ENCODE measurements around the gene CR1L.

The CR1L gene

GRCh38 chr1:207742850-207743555 is 98.1 kb downstream of the CR1L start:
- CTCF ChIA-PET: interaction anchor here (0.8 kb wide), 1 partner anchor 54 kb away, joined by 5 read pairs; no protein-coding TSS in a partner anchor
- no peak overlapping the region for H3K4me3 ChIP-seq (ENCODE audit: low read depth, low read length)
- H3K9me3 ChIP-seq (ENCODE audit: control insufficient read depth, insufficient read depth, low read depth, low read length): no peaks in the 10 kb centered on the region
- no peaks in the 10 kb centered on the region for H3K36me3 ChIP-seq (ENCODE audit: control insufficient read depth in 2 of 2, insufficient read depth in 1 of 2, low read length in 2 of 2)
- H3K27ac ChIP-seq (ENCODE audit: extremely low read depth, low read depth, low read length): no peak overlapping the region
- TF ChIP-seq ZFP41 (tag by site-specific recombination; IDR thresholded peaks at IDR 0.05; ENCODE audit: borderline replicate concordance): no peak
- no peak for TF ChIP-seq ZNF777 (tag by site-specific recombination; IDR thresholded peaks at IDR 0.05; ENCODE audit: borderline replicate concordance)
- TF ChIP-seq ZNF518A (tag by site-specific recombination; conservative IDR thresholded peaks at IDR 0.05; ENCODE audit: low read depth): no peak
- no peak for TF ChIP-seq BCL11A (tag by site-specific recombination; IDR thresholded peaks at IDR 0.05; ENCODE audit: low read depth)
- TF ChIP-seq, protein P1, sequence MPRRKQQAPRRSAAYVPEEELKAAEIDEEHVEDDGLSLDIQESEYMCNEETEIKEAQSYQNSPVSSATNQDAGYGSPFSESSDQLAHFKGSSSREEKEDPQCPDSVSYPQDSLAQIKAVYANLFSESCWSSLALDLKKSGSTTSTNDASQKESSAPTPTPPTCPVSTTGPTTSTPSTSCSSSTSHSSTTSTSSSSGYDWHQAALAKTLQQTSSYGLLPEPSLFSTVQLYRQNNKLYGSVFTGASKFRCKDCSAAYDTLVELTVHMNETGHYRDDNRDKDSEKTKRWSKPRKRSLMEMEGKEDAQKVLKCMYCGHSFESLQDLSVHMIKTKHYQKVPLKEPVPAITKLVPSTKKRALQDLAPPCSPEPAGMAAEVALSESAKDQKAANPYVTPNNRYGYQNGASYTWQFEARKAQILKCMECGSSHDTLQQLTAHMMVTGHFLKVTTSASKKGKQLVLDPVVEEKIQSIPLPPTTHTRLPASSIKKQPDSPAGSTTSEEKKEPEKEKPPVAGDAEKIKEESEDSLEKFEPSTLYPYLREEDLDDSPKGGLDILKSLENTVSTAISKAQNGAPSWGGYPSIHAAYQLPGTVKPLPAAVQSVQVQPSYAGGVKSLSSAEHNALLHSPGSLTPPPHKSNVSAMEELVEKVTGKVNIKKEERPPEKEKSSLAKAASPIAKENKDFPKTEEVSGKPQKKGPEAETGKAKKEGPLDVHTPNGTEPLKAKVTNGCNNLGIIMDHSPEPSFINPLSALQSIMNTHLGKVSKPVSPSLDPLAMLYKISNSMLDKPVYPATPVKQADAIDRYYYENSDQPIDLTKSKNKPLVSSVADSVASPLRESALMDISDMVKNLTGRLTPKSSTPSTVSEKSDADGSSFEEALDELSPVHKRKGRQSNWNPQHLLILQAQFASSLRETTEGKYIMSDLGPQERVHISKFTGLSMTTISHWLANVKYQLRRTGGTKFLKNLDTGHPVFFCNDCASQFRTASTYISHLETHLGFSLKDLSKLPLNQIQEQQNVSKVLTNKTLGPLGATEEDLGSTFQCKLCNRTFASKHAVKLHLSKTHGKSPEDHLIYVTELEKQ (tag by site-specific recombination; IDR thresholded peaks at IDR 0.05; ENCODE audit: borderline replicate concordance): no peak
- no peak for TF ChIP-seq ZNF146 (tag by site-specific recombination; IDR thresholded peaks at IDR 0.05)
- no peak for TF ChIP-seq GFI1B (tag by site-specific recombination; IDR thresholded peaks at IDR 0.05)
- TF ChIP-seq ZNF423 (tag by site-specific recombination; IDR thresholded peaks at IDR 0.05): no peak
- TF ChIP-seq ZNF19 (tag by site-specific recombination; IDR thresholded peaks at IDR 0.05; ENCODE audit: low read depth): no peak
- TF ChIP-seq ZBTB48 (tag by site-specific recombination; IDR thresholded peaks at IDR 0.05): no peak
- no peak for TF ChIP-seq OVOL3 (tag by site-specific recombination; IDR thresholded peaks at IDR 0.05)
- no peak for TF ChIP-seq ZNF549 (tag by site-specific recombination; IDR thresholded peaks at IDR 0.05)
- TF ChIP-seq ZBTB11 (tag by site-specific recombination; conservative IDR thresholded peaks at IDR 0.05; ENCODE audit: low read depth): no peak
- no peak for TF ChIP-seq ZNF394 (tag by site-specific recombination; IDR thresholded peaks at IDR 0.05; ENCODE audit: borderline replicate concordance)
- no peak for TF ChIP-seq ZNF623 (tag by site-specific recombination; IDR thresholded peaks at IDR 0.05)
- no peaks in the 10 kb centered on the region for H3K4me1 ChIP-seq (ENCODE audit: control insufficient read depth, insufficient read depth, low read length)
- POLR2A ChIA-PET: interaction anchor here (0.7 kb wide), 1 partner anchor 44 kb away, joined by 3 read pairs; no protein-coding TSS in a partner anchor
